CD1c-positive myeloid dendritic cell (primary cell): ENCODE results near the gene CRMP1.
"Not testable (repeated sequence)": the region's sequence is repeated elsewhere in the genome, so short reads cannot be mapped to it uniquely, and the experiment has no call there.

Source experiments
- DNase-seq: peaks from one replicate; pipeline ENCODE4 v3.0.0-alpha.2; 2016; ENCODE audit errors: extremely low spot score

Gene CRMP1

GRCh38 chr4:5822619-5823018, 70.3 kb downstream of the CRMP1 start:
- DNase-seq, result no peak

- DNase-seq, result no peak
These were observed 71.1 kb downstream of the CRMP1 start for GRCh38 chr4:5821665-5822358.

- no peak for DNase-seq
These were observed 76.0 kb downstream of the CRMP1 start for GRCh38 chr4:5816851-5817375.

- no peak for DNase-seq
These were observed 76.8 kb downstream of the CRMP1 start for GRCh38 chr4:5816101-5816500.

GRCh38 chr4:5815641-5816040, 77.2 kb downstream of the CRMP1 start:
- DNase-seq, result no peak

GRCh38 chr4:5814421-5814820, 78.5 kb downstream of the CRMP1 start:
- DNase-seq, result no peak

- no peak for DNase-seq
These were observed 79.0 kb downstream of the CRMP1 start for GRCh38 chr4:5813882-5814255.

- DNase-seq, result peak; percentile 71
These were observed 80.2 kb downstream of the CRMP1 start for GRCh38 chr4:5812506-5813229.

GRCh38 chr4:5812057-5812456, 80.8 kb downstream of the CRMP1 start:
- not testable (repeated sequence) for DNase-seq

- no peak for DNase-seq
These were observed 82.0 kb downstream of the CRMP1 start for GRCh38 chr4:5810770-5811430.

GRCh38 chr4:5810151-5810550, 82.7 kb downstream of the CRMP1 start:
- no peak for DNase-seq

GRCh38 chr4:5809216-5809776, 83.6 kb downstream of the CRMP1 start:
- no peak for DNase-seq

- no peak for DNase-seq
These were observed 84.7 kb downstream of the CRMP1 start for GRCh38 chr4:5808081-5808741.

- no peak for DNase-seq
These were observed 87.6 kb downstream of the CRMP1 start for GRCh38 chr4:5805270-5805669.

GRCh38 chr4:5804656-5805055, 88.2 kb downstream of the CRMP1 start:
- no peak for DNase-seq

- DNase-seq, result no peak
These were observed 90.3 kb downstream of the CRMP1 start for GRCh38 chr4:5802565-5802964.

- DNase-seq, result no peak
These were observed 91.2 kb downstream of the CRMP1 start for GRCh38 chr4:5801696-5802095.

- DNase-seq, result no peak
These were observed 92.4 kb downstream of the CRMP1 start for GRCh38 chr4:5800496-5800895.

- DNase-seq, result no peak
These were observed 93.5 kb downstream of the CRMP1 start for GRCh38 chr4:5799406-5799805.

GRCh38 chr4:5798946-5799345, 93.9 kb downstream of the CRMP1 start:
- no peak for DNase-seq

GRCh38 chr4:5798462-5798861, 94.4 kb downstream of the CRMP1 start:
- no peak for DNase-seq

- DNase-seq, result no peak
These were observed 95.0 kb downstream of the CRMP1 start for GRCh38 chr4:5797866-5798265.
